ENCODE results near the gene C19orf67.
"Not testable (repeated sequence)": the region's sequence is repeated elsewhere in the genome, so short reads cannot be mapped to it uniquely, and the experiment has no call there.

Gene C19orf67

DNA sequence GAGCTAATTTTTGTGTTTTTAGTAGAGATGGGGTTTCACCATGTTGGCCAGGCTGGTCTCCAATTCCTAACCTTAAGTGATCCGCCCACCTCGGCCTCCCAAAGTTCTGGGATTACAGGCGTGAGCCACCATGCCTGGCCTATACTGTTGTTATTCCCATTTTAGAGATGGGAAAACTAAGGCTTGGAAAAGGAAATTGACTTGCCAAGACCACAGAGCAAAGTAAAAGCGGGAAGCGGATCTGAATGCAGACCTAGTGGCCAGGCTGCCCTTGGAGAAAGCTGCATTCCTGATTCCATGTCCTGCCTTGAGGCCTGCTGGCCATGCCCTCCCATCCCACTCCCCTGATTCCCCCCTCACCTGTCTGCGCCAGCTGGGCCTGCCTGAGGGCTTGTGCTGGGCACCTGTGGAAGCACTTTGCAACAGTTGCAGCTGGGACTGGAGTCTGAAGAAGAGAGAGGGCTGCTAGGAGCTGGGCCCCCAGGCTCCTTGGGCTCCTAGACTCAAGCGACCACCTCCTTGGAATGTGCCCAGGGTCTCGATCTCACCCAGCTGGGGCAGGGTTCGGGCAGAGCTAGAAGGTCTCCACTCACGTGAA, 29.4 kb downstream of the C19orf67 start:
- no peak for DNase-seq (ENCODE audit: low spot score)

- DNase-seq (ENCODE audit: low spot score) = no peak
These were observed 30.2 kb downstream of the C19orf67 start for GRCh38 chr19:14055396-14055795.

GRCh38 chr19:14054721-14055120, 30.9 kb downstream of the C19orf67 start:
- DNase-seq (ENCODE audit: low spot score) = no peak

DNA sequence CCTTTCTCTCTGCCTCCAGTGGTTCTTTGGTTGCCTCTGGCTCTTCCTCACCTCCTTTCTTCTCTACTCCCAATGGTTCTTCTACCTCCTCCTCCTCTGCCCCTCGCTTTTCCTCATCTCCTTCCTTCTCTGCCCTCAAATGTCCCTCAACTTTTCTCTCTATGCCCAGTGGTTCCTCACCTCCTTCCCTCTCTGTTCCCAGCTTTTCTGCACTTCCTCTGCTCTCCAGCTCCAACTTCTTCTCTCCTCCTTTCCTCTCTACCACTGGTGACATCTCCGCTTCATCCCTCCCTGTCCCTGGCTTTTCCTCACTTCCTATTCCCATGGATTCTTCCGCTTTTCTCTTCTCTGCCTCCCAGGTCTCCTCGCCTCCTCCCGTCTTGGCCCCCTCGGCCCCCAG, 31.5 kb downstream of the C19orf67 start:
- no peak for DNase-seq (ENCODE audit: low spot score)

- DNase-seq (ENCODE audit: low spot score) = no peak
These were observed 32.1 kb downstream of the C19orf67 start for GRCh38 chr19:14053500-14053899.

DNA sequence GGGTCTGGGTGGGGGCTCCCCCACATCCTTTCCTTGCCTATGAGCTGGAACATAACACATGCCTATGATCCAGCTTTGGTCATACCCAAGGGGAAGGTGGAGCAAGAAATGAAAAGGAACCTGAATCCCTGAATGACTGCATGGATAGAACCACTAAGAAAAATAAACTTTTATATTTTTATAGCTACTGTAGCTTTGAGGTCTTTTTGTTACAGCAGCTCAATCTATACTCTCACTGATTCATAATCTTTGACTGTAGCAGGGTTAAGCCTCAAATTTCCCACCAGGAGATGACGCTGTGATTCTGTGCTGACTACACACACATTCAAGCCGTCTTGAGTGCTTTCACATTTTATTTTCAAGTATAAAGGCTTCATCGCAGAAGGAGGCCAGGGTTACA, 32.6 kb downstream of the C19orf67 start:
- no peak for DNase-seq (ENCODE audit: low spot score)

- no peak for DNase-seq (ENCODE audit: low spot score)
These were observed 33.1 kb downstream of the C19orf67 start for GRCh38 chr19:14052470-14052869.

GRCh38 chr19:14051980-14052379, 33.6 kb downstream of the C19orf67 start:
- no peak for DNase-seq (ENCODE audit: low spot score)

- DNase-seq (ENCODE audit: low spot score) = not testable (repeated sequence)
These were observed 34.6 kb downstream of the C19orf67 start for GRCh38 chr19:14050961-14051360.

GRCh38 chr19:14050512-14050911, 35.1 kb downstream of the C19orf67 start:
- DNase-seq (ENCODE audit: low spot score) = no peak

DNA sequence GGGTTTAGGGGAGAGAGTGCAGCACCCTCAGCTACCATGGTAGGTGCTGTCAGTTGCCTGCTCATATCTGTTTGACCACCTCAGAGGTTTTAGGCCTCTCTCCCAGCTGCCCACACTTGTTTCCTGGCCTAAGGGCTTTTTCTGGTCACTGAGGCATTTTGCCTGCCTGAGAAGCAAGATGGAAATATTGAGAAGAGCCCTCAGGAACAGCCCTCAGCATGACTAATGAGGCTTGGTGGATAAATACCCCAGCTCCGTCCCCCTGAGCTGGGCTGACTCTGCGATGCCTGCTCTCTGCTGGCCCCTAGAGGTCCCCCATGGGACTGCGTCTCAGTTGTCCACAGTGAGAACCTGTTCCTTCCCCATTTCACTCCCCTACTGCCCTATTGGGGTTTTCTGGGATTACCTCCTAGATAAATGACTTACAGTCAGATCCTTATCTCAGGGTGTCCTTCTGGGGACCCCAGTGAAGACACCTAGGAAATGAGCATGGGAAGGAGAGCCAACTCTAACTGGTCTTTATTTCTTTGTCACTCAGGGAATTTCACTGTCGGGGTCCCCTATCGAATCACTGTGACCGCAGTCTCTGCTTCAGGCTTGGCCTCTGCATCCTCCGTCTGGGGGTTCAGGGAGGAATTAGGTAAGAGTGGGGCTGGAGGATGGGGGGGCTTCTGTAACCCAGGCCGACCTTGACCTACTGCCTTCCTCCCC, 37.0 kb downstream of the C19orf67 start:
- no peak for DNase-seq (ENCODE audit: low spot score)

DNA sequence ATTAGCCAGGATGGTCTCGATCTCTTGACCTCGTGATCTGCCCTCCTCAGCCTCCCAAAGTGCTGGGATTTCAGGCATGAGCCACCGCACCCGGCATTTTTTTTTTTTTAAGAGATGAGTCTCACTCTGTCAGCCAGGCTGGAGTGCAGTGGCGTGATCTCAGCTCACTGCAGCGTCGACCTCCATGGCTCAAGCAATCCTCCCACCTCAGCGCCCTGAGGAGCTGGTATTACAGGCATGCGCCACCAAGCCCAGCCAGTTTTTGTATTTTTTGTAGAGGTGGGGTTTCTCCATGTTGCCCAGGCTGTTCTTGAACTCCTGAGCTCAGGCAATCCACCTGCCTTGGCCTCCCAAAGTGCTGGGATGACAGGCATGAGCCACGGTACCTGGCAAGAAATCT, 37.7 kb downstream of the C19orf67 start:
- DNase-seq (ENCODE audit: low spot score) = not testable (repeated sequence)

DNA sequence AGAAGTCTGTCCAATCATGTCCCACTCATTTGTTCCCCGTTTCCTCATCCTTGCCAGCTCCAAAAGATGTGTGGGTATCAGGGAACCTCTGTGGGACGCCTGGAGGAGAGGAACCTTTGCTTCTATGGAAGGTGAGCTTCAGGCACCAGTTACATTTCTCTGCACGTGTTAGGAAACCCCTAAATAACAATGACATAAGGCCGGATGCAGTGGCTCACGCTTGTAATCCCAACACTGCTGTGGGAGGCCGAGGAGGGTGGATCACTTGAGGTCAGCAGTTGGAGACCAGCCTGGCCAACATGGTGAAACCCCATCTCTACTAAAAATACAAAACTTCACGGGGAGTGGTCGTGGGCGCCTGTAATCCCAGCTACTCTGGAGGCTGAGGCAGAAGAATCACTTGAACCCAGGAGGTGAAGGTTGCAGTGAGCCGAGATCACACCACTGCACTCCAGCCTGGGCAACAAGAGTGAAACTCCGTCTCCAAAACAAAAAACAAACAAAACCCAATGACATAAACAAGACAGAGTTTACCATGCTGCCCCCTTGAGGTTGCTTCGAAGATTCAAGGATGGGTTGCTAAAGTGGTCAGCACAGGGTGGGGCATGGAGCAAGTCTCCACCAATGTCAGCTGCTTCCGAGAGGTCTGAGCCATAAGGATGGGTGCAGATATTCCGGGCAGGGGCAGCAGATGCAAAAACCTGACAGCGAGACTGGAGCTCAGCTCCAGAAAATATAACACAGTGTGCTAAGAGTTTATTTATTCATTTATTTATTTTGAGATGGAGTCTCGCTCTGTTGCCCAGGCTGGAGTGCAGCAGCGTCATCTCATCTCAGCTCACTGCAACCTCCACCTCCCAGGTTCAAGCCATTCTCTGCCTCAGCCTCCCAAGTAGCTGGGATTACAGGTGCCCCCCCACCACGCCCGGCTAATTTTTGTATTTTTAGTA, 42.6 kb downstream of the C19orf67 start:
- DNase-seq (ENCODE audit: low spot score) = peak; percentile 64

DNA sequence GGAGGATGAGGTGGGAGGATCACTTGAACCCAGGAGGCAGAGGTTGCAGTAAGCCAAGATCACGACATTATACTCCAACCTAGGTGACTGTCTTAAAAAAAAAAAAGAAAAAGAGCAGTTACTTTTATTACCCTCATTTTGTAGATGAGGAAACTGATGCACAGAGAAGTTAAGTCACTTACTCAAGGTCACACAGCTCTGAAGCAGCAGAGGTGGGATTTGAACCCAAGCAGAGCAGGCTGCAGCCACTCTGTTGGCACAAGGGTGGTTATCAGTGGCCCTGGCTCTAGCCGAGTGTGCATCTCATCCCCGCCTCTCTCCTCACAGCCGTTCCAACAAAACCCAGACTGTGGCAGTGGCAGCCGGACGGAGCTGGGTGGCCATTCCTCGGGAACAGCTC, 46.4 kb downstream of the C19orf67 start:
- no peak for DNase-seq (ENCODE audit: low spot score)

DNA sequence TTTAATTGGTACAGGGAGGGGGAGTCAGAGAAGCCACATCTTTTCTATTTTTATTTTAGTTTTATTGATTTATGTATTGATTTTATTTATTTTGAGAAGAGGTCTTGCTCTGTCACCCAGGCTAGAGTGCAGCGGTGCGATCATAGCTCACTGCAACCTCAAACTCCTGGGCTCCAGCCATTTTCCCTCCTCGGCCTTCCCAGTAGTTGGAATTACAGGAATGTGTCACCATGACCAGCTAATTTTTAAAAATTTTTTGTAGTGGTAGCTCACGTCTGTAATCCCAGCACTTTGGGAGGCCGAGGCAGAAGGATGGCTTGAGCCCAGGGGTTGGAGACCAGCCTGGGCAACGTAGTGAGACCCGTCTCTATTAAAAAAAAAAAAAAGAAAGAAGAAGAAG, 49.9 kb downstream of the C19orf67 start:
- no peak for DNase-seq (ENCODE audit: low spot score)

- not testable (repeated sequence) for DNase-seq (ENCODE audit: low spot score)
These were observed 50.4 kb downstream of the C19orf67 start for GRCh38 chr19:14035159-14035558.

GRCh38 chr19:14033946-14034345, 51.6 kb downstream of the C19orf67 start:
- no peak for DNase-seq (ENCODE audit: low spot score)

- DNase-seq (ENCODE audit: low spot score) = peak; percentile 51
These were observed 53.7 kb downstream of the C19orf67 start, which contains the start of gene IL27RA for GRCh38 chr19:14031719-14032480. Gene IL27RA, plus strand, starts transcription at chr19:14031762. Its CDS starts 111 bp downstream, at chr19:14031873.

All from Ammon's horn (tissue), 1 donor.